OCI-LY7 (cell line): ENCODE results near the gene TAPBP. TPM values are rescaled to one million over a fixed set of nuclear protein-coding genes. Genes with fewer than 3 reads are reported as not detected.
A peak's percentile ranks its signal among the peaks of the same experiment; 100 is the strongest.

Source experiments
- BruUV-seq: library from RNA; stranded (reverse); fragments of 400-500 nt; replicated peaks from 2 replicates; lab custom pipeline; 2021; lab: Mats Ljungman, UMichigan
- CTCF ChIA-PET: fragments of 300-600 bp; sonication (Branson Sonifier 250); formaldehyde crosslinking; loops from one replicate; lab custom pipeline; 2022; ENCODE audit warnings: antibody characterized with exemption; ENCODE audit not compliant: unreplicated experiment; lab: Charles Lee
- POLR2A ChIA-PET: fragments of 300-600 bp; sonication (Branson Sonifier 250); formaldehyde crosslinking; loops from one replicate; lab custom pipeline; 2022; ENCODE audit warnings: antibody characterized with exemption; lab: Charles Lee
- DNase-seq: peaks from one replicate; pipeline ENCODE4 v3.0.0-alpha.2; 2015; ENCODE audit warnings: low spot score
- H2AFZ ChIP-seq: fragments of 200-600 bp; sonication (generic), shearing (Covaris generic); 2 replicates; pipeline ENCODE4 v1.6.1; 2014; ENCODE audit warnings: mild to moderate bottlenecking, antibody characterized with exemption, low read length, moderate library complexity
- H3K27ac ChIP-seq: fragments of 200-600 bp; sonication (generic); 2 replicates; pipeline ENCODE4 v1.5.1; 2014; ENCODE audit warnings: mixed run types, low read depth, mild to moderate bottlenecking, moderate library complexity, low read length, inconsistent platforms; ENCODE audit not compliant: poor library complexity, severe bottlenecking
- H3K36me3 ChIP-seq: fragments of 200-600 bp; sonication (generic); 2 replicates; pipeline ENCODE4 v1.6.1; 2014; ENCODE audit warnings: mild to moderate bottlenecking, antibody characterized with exemption, low read length, moderate library complexity, mixed read lengths; ENCODE audit not compliant: insufficient read depth
- H3K4me1 ChIP-seq: fragments of 200-600 bp; sonication (generic); 2 replicates; pipeline ENCODE4 v1.5.1; 2014; ENCODE audit warnings: mild to moderate bottlenecking, low read length; ENCODE audit not compliant: insufficient read depth, poor library complexity, severe bottlenecking
- H3K4me2 ChIP-seq: fragments of 200-600 bp; sonication (generic); 2 replicates; pipeline ENCODE4 v1.6.1; 2014; ENCODE audit warnings: mild to moderate bottlenecking, low read length
- H3K4me3 ChIP-seq: fragments of 200-600 bp; sonication (generic); 2 replicates; pipeline ENCODE4 v1.5.1; 2014; ENCODE audit warnings: mild to moderate bottlenecking, low read depth, low read length; ENCODE audit not compliant: poor library complexity, severe bottlenecking
- H3K79me2 ChIP-seq: fragments of 200-600 bp; sonication (generic); 2 replicates; pipeline ENCODE4 v1.6.1; 2016; ENCODE audit warnings: low read depth, mild to moderate bottlenecking, low read length, moderate library complexity, mixed read lengths; ENCODE audit not compliant: insufficient read depth
- H3K9me2 ChIP-seq: fragments of 200-600 bp; sonication (generic); 2 replicates; pipeline ENCODE4 v1.6.1; 2016; ENCODE audit warnings: mild to moderate bottlenecking, low read length, mixed read lengths; ENCODE audit not compliant: insufficient read depth
- H3K9me3 ChIP-seq: fragments of 200-600 bp; sonication (generic); 2 replicates; pipeline ENCODE4 v1.6.1; 2014; ENCODE audit warnings: mild to moderate bottlenecking, mixed run types, low read length, mixed read lengths
- H4K20me1 ChIP-seq: fragments of 200-600 bp; sonication (generic); 2 replicates; pipeline ENCODE4 v1.6.1; 2014; ENCODE audit warnings: mild to moderate bottlenecking, antibody characterized with exemption, low read length, moderate library complexity, mixed read lengths; ENCODE audit not compliant: insufficient read depth
- EZH2phosphoT487 ChIP-seq: fragments of 200-600 bp; sonication (generic); IDR thresholded peaks from 2 replicates; pipeline ENCODE4 v1.6.1; 2018; ENCODE audit warnings: low read depth, borderline replicate concordance, mild to moderate bottlenecking, mixed run types, antibody characterized with exemption, low read length, moderate library complexity, mixed read lengths
- intact Hi-C: fragments of 100-400 bp; cut with micrococcal nuclease; formaldehyde crosslinking; loops from one replicate; pipeline ENCODE4 v1.10.0; 2022; ENCODE audit not compliant: unreplicated experiment
- total RNA-seq, 2 experiments: library from RNA; depleted of rRNA in 1 of 2; stranded (reverse); fragments of >200 nt in 1 of 2; shearing (Covaris generic) in 1 of 2; gene quantifications; 2 replicates each; pipeline ENCODE4 v1.2.3, GENCODE V29; 2014 to 2022
- TF ChIP-seq, protein P1 (sequence below): fragments of 200-600 bp; sonication (generic); conservative IDR thresholded peaks from 2 replicates; pipeline ENCODE4 v1.5.1; 2014; ENCODE audit warnings: mild to moderate bottlenecking, antibody characterized with exemption, low read length, moderate library complexity, mixed read lengths

TAPBP gene
- total RNA-seq, 2 experiments from 2014 or later = 106 to 148 TPM

DNA sequence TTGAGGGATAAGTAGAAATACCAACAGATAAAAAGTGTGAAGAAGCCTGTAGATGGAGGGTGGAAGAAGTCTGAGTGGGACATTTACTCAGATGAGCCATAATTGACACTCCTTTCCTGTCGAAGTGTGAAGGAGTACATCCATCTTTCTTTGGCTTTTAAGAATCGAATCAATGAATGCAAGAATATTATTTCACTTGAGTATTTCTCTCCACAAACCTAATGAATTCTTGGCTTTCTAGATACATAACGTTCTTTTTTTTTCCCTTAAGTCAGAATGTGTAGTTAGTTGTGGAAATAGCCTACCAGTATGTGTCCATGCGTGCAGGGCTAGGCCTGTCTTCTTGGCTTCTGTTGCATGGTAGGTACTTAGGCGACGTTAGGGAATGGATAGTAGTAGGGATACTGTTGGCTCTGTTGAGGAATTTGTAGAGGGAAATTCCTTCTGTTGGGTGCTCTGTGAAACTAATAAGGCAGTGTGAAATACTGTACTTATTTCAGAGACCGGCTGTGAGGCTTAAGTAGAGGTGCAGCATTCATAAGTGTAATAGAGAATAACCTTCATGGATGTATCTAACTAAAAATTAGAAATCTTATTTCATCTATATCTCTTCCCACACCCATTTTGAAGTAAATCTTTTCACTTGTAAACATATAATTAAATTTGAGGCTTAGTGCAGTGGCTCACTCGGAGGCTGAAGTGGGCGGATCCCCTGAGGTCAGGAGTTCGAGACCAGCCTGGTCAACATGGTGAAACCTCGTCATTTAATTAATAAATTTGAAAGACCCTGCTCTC lies 40.6 kb downstream of the TAPBP start:
- TF ChIP-seq EZH2phosphoT487 = no peak
- TF ChIP-seq, protein P1, sequence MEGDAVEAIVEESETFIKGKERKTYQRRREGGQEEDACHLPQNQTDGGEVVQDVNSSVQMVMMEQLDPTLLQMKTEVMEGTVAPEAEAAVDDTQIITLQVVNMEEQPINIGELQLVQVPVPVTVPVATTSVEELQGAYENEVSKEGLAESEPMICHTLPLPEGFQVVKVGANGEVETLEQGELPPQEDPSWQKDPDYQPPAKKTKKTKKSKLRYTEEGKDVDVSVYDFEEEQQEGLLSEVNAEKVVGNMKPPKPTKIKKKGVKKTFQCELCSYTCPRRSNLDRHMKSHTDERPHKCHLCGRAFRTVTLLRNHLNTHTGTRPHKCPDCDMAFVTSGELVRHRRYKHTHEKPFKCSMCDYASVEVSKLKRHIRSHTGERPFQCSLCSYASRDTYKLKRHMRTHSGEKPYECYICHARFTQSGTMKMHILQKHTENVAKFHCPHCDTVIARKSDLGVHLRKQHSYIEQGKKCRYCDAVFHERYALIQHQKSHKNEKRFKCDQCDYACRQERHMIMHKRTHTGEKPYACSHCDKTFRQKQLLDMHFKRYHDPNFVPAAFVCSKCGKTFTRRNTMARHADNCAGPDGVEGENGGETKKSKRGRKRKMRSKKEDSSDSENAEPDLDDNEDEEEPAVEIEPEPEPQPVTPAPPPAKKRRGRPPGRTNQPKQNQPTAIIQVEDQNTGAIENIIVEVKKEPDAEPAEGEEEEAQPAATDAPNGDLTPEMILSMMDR = no peak
- intact Hi-C loops = loop anchor here (2.0 kb wide), 1 partner anchor 73 kb away; the partner anchor contains the start of genes RXRB and SLC39A7
- POLR2A ChIA-PET = no interaction called here
- H3K4me3 ChIP-seq = peak overlapping the region; percentile 97
- H3K36me3 ChIP-seq = peaks cover 72% of the 10 kb centered on the region
- H3K27ac ChIP-seq = peak overlapping the region; percentile 93
- no TSS peak for BruUV-seq
- H3K9me2 ChIP-seq = no peaks in the 10 kb centered on the region
- H3K9me3 ChIP-seq = no peaks in the 10 kb centered on the region
- DNase-seq = peak; percentile 32
- H3K79me2 ChIP-seq = peaks cover 55% of the 10 kb centered on the region
- peaks cover 31% of the 10 kb centered on the region for H4K20me1 ChIP-seq
- H3K4me2 ChIP-seq = peak overlapping the region; percentile 93
- no peak overlapping the region for H2AFZ ChIP-seq
- CTCF ChIA-PET = no interaction called here
- H3K4me1 ChIP-seq = peaks cover 59% of the 10 kb centered on the region

DNA sequence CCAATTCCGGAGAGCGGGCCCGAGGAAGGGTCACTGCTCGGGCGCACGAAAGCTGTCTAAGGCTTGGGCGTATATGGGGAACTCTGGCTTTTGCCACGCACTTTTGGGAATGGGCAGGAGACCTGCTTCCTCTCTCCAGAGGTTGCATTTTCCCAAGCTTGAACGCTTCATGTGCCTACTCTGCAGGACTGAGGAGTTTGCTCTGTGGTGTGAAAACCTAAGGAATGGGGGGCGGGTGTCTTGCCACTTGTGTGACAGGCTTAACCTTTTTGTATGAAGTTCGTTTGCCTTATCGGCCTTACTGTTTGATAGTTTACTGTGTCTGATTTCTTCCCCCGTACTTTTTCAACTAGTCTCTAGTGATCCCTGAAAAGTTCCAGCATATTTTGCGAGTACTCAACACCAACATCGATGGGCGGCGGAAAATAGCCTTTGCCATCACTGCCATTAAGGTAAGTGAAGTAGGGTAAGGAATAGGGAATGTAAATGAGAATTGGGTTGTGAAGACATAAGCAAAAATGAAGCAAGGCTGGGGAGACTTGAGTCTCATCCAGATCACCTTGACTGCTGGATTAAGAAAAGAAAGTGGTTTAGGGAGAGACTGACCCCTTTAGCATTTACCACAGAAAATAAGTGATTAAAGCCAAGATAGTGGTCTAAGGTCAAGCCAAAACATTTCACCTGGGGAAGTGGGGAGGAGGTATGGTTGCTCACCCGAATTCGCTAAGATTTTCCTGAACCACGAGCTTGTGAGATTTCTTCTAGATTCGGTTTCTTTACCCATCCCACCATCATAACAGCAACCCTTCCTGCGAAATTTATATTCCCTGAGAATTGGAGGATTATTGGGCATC lies 41.4 kb downstream of the TAPBP start:
- no peaks in the 10 kb centered on the region for H3K9me2 ChIP-seq
- H3K79me2 ChIP-seq = peaks cover 55% of the 10 kb centered on the region
- CTCF ChIA-PET = no interaction called here
- peaks cover 72% of the 10 kb centered on the region for H3K36me3 ChIP-seq
- peak overlapping the region; percentile 93 for H3K27ac ChIP-seq
- peak; percentile 25 for DNase-seq
- POLR2A ChIA-PET = interaction anchor here (0.5 to 2.5 kb wide), 10 partner anchors 23 to 1047 kb away, joined by 3 to 19 read pairs (median 4); partner anchors contain the start of gene RGL2
- H3K4me3 ChIP-seq = peak overlapping the region; percentile 97
- H4K20me1 ChIP-seq = peaks cover 31% of the 10 kb centered on the region
- no peak for TF ChIP-seq EZH2phosphoT487
- TF ChIP-seq, protein P1 = no peak
- H3K4me2 ChIP-seq = peak overlapping the region; percentile 93
- H2AFZ ChIP-seq = no peak overlapping the region
- H3K4me1 ChIP-seq = peaks cover 51% of the 10 kb centered on the region
- no peaks in the 10 kb centered on the region for H3K9me3 ChIP-seq
- BruUV-seq = TSS peak; percentile 81
- intact Hi-C loops = loop anchor here (2.0 kb wide), 1 partner anchor 72 kb away; the partner anchor contains the start of genes RXRB and SLC39A7
